ENCODE measurements around the gene TGFBR3L.

Gene TGFBR3L

DNA sequence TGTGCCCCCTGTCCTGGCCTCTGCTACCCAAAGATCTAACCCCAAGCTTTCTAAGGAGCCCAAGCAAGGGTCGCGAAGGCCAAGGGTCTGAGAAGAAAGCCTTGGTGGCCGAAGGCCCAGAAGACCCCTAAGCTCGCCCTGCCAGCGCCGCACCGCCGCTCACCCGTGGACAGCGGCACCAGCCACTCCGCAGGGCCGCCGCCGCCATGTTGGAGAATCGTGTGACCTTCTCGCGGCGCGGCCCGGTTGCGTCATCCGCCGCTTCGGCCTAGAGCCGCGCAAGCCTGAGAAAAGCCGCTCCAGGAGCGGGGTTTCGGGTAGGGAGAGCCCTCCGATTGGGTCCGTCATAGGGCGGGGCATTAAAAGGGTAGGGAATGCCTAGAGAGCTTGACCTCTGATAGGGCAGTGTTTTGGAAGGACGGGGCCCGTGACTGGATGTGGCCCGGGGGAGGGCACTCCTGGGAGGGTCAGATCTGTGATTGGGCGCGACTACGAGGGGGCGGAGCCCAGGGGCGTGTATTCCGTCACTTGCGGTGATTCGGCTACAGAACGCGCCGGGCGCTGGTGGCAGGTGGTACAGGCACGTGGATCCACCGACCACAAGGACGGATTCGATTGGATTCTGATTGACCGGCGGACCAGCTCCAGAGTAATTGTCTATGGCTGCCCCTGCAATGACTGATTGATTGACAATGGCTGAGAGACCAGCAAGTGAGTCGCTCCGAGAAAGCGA lies 29.0 kb downstream of the TGFBR3L start, which contains the start of gene TIMM44 (continued):
- TF ChIP-seq, protein P1, sequence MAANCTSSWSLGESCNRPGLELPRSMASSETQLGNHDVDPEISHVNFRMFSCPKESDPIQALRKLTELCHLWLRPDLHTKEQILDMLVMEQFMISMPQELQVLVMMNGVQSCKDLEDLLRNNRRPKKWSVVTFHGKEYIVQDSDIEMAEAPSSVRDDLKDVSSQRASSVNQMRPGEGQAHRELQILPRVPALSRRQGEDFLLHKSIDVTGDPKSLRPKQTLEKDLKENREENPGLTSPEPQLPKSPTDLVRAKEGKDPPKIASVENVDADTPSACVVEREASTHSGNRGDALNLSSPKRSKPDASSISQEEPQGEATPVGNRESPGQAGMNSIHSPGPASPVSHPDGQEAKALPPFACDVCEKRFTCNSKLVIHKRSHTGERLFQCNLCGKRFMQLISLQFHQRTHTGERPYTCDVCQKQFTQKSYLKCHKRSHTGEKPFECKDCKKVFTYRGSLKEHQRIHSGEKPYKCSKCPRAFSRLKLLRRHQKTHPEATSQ (tag by site-specific recombination; IDR thresholded peaks at IDR 0.05), result no peak
- TF ChIP-seq ZBTB8A (tag by site-specific recombination; IDR thresholded peaks at IDR 0.05) (0 out of 2 replicates have a peak, but pooled peaks have one; percentile 17), ZNF292 (tag by site-specific recombination; IDR thresholded peaks at IDR 0.05; ENCODE audit: borderline replicate concordance, low read depth) (no peak), IKZF3 (tag by site-specific recombination; IDR thresholded peaks at IDR 0.05) (peak; percentile 20; the same call in 1 of the 2 replicates), ZNF10 (tag by site-specific recombination; IDR thresholded peaks at IDR 0.05) (no peak), ZNF157 (tag by site-specific recombination; IDR thresholded peaks at IDR 0.05) (no peak), ZNF514 (tag by site-specific recombination; IDR thresholded peaks at IDR 0.05) (no peak), YY1 (tag by site-specific recombination; IDR thresholded peaks at IDR 0.05) (peak; percentile 93), BCL11A (tag by site-specific recombination; IDR thresholded peaks at IDR 0.05; ENCODE audit: low read depth) (0 out of 2 replicates have a peak, but pooled peaks have one; percentile 51), ZNF501 (tag by site-specific recombination; IDR thresholded peaks at IDR 0.05) (no peak), ZNF302 (tag by site-specific recombination; IDR thresholded peaks at IDR 0.05; ENCODE audit: low read depth) (no peak), ZNF521 (tag by site-specific recombination; IDR thresholded peaks at IDR 0.05) (no peak), ZNF16 (tag by site-specific recombination; IDR thresholded peaks at IDR 0.05; ENCODE audit: low read depth) (no peak), ZNF341 (tag by site-specific recombination; IDR thresholded peaks at IDR 0.05; ENCODE audit: low read depth) (0 out of 2 replicates have a peak, but pooled peaks have one; percentile 47), ZEB2 (tag by site-specific recombination; IDR thresholded peaks at IDR 0.05) (peak; percentile 82), ZNF223 (tag by site-specific recombination; IDR thresholded peaks at IDR 0.05) (peak; percentile 99), ZBTB20 (tag by site-specific recombination; IDR thresholded peaks at IDR 0.05) (peak; percentile 11; the same call in 1 of the 2 replicates), KLF10 (tag by site-specific recombination; IDR thresholded peaks at IDR 0.05) (peak; percentile 88; the same call in 1 of the 2 replicates), TRIM28 (IDR thresholded peaks at IDR 0.05; ENCODE audit: borderline replicate concordance, low read length) (peak; percentile 21; the same call in 1 of the 2 replicates), SETDB1 (IDR thresholded peaks at IDR 0.05; ENCODE audit: insufficient read length, low read length) (peak; percentile 21), ZBTB21 (tag by site-specific recombination; IDR thresholded peaks at IDR 0.05) (no peak; the same call in none of the 2 replicates), SCRT1 (tag by site-specific recombination; IDR thresholded peaks at IDR 0.05; ENCODE audit: borderline replicate concordance) (no peak), ZNF792 (tag by site-specific recombination; IDR thresholded peaks at IDR 0.05) (no peak), ZNF24 (tag by site-specific recombination; IDR thresholded peaks at IDR 0.05) (peak; percentile 36), ZNF140 (tag by site-specific recombination; IDR thresholded peaks at IDR 0.05) (no peak), ZNF629 (tag by site-specific recombination; IDR thresholded peaks at IDR 0.05) (peak; percentile 70)
- TF ChIP-seq, protein P2, sequence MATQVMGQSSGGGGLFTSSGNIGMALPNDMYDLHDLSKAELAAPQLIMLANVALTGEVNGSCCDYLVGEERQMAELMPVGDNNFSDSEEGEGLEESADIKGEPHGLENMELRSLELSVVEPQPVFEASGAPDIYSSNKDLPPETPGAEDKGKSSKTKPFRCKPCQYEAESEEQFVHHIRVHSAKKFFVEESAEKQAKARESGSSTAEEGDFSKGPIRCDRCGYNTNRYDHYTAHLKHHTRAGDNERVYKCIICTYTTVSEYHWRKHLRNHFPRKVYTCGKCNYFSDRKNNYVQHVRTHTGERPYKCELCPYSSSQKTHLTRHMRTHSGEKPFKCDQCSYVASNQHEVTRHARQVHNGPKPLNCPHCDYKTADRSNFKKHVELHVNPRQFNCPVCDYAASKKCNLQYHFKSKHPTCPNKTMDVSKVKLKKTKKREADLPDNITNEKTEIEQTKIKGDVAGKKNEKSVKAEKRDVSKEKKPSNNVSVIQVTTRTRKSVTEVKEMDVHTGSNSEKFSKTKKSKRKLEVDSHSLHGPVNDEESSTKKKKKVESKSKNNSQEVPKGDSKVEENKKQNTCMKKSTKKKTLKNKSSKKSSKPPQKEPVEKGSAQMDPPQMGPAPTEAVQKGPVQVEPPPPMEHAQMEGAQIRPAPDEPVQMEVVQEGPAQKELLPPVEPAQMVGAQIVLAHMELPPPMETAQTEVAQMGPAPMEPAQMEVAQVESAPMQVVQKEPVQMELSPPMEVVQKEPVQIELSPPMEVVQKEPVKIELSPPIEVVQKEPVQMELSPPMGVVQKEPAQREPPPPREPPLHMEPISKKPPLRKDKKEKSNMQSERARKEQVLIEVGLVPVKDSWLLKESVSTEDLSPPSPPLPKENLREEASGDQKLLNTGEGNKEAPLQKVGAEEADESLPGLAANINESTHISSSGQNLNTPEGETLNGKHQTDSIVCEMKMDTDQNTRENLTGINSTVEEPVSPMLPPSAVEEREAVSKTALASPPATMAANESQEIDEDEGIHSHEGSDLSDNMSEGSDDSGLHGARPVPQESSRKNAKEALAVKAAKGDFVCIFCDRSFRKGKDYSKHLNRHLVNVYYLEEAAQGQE (tag by site-specific recombination; IDR thresholded peaks at IDR 0.05), result peak; percentile 91
- TF ChIP-seq, protein P3, sequence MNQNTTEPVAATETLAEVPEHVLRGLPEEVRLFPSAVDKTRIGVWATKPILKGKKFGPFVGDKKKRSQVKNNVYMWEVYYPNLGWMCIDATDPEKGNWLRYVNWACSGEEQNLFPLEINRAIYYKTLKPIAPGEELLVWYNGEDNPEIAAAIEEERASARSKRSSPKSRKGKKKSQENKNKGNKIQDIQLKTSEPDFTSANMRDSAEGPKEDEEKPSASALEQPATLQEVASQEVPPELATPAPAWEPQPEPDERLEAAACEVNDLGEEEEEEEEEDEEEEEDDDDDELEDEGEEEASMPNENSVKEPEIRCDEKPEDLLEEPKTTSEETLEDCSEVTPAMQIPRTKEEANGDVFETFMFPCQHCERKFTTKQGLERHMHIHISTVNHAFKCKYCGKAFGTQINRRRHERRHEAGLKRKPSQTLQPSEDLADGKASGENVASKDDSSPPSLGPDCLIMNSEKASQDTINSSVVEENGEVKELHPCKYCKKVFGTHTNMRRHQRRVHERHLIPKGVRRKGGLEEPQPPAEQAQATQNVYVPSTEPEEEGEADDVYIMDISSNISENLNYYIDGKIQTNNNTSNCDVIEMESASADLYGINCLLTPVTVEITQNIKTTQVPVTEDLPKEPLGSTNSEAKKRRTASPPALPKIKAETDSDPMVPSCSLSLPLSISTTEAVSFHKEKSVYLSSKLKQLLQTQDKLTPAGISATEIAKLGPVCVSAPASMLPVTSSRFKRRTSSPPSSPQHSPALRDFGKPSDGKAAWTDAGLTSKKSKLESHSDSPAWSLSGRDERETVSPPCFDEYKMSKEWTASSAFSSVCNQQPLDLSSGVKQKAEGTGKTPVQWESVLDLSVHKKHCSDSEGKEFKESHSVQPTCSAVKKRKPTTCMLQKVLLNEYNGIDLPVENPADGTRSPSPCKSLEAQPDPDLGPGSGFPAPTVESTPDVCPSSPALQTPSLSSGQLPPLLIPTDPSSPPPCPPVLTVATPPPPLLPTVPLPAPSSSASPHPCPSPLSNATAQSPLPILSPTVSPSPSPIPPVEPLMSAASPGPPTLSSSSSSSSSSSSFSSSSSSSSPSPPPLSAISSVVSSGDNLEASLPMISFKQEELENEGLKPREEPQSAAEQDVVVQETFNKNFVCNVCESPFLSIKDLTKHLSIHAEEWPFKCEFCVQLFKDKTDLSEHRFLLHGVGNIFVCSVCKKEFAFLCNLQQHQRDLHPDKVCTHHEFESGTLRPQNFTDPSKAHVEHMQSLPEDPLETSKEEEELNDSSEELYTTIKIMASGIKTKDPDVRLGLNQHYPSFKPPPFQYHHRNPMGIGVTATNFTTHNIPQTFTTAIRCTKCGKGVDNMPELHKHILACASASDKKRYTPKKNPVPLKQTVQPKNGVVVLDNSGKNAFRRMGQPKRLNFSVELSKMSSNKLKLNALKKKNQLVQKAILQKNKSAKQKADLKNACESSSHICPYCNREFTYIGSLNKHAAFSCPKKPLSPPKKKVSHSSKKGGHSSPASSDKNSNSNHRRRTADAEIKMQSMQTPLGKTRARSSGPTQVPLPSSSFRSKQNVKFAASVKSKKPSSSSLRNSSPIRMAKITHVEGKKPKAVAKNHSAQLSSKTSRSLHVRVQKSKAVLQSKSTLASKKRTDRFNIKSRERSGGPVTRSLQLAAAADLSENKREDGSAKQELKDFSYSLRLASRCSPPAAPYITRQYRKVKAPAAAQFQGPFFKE (tag by site-specific recombination; IDR thresholded peaks at IDR 0.05; ENCODE audit: borderline replicate concordance), result no peak
- TF ChIP-seq, protein P4, sequence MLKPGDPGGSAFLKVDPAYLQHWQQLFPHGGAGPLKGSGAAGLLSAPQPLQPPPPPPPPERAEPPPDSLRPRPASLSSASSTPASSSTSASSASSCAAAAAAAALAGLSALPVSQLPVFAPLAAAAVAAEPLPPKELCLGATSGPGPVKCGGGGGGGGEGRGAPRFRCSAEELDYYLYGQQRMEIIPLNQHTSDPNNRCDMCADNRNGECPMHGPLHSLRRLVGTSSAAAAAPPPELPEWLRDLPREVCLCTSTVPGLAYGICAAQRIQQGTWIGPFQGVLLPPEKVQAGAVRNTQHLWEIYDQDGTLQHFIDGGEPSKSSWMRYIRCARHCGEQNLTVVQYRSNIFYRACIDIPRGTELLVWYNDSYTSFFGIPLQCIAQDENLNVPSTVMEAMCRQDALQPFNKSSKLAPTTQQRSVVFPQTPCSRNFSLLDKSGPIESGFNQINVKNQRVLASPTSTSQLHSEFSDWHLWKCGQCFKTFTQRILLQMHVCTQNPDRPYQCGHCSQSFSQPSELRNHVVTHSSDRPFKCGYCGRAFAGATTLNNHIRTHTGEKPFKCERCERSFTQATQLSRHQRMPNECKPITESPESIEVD (tag by site-specific recombination; IDR thresholded peaks at IDR 0.05), result no peak
